HFFc6 (cell line): ENCODE measurements around the gene CTDP1. TPM values are rescaled to one million over a fixed set of nuclear protein-coding genes. Genes with fewer than 3 reads are reported as not detected.

Source experiments
- DNase-seq: peaks from one replicate; pipeline ENCODE4 v3.0.0-alpha.2; 2018
- H3K27ac Mint-ChIP-seq: 2 replicates; pipeline ENCODE4 v1.8.0; 2020; ENCODE audit warnings: mild to moderate bottlenecking, mixed read lengths
- H3K27me3 Mint-ChIP-seq: 2 replicates; pipeline ENCODE4 v1.8.0; 2021; ENCODE audit warnings: mild to moderate bottlenecking, moderate library complexity, mixed read lengths; ENCODE audit not compliant: insufficient read depth
- H3K36me3 Mint-ChIP-seq: 2 replicates; pipeline ENCODE4 v1.8.0; 2021; ENCODE audit warnings: low read depth, mixed read lengths
- H3K4me1 Mint-ChIP-seq: 2 replicates; pipeline ENCODE4 v1.8.0; 2020; ENCODE audit warnings: low read depth, mixed read lengths
- H3K4me3 Mint-ChIP-seq: 2 replicates; pipeline ENCODE4 v1.8.0; 2020; ENCODE audit warnings: mild to moderate bottlenecking, moderate library complexity, mixed read lengths
- H3K9me3 Mint-ChIP-seq: 2 replicates; pipeline ENCODE4 v1.8.0; 2020; ENCODE audit warnings: mild to moderate bottlenecking, mixed read lengths
- CTCF ChIP-seq: fragments of 200-600 bp; sonication (generic); IDR thresholded peaks from 2 replicates; pipeline ENCODE4 v1.5.0; 2021; ENCODE audit warnings: antibody characterized with exemption, mild to moderate bottlenecking
- total RNA-seq, 6 experiments: library from RNA; stranded (reverse); fragmentation: NEBNext Ultra II Directional; extraction: Animal tissue kit (Norgen Biotek cat#: 25700); gene quantifications; 2 replicates in 1 of 6; 3 replicates in 5 of 6; pipeline ENCODE4 v1.2.3, GENCODE V29; 2021

The CTDP1 gene
- total RNA-seq, 6 experiments from 2014 or later = 15.6 to 18.2 (median 16.6) TPM

GRCh38 chr18:79787527-79787864 lies 107.9 kb downstream of the CTDP1 start:
- Mint-ChIP-seq H3K36me3 (no peaks in the 10 kb centered on the region), H3K27ac (no peak overlapping the region), H3K9me3 (peaks cover 9% of the 10 kb centered on the region; the same call in 1 of the 2 replicates), H3K27me3 (peaks cover 24% of the 10 kb centered on the region), H3K4me1 (peaks cover 16% of the 10 kb centered on the region), H3K4me3 (no peak overlapping the region)
- no peak for DNase-seq
- no peak for TF ChIP-seq CTCF

- H3K9me3 Mint-ChIP-seq = peaks cover 9% of the 10 kb centered on the region; the same call in 1 of the 2 replicates
- H3K27ac Mint-ChIP-seq = no peak overlapping the region
- no peak overlapping the region for H3K4me3 Mint-ChIP-seq
- H3K36me3 Mint-ChIP-seq = no peaks in the 10 kb centered on the region
- no peak for TF ChIP-seq CTCF
- H3K4me1 Mint-ChIP-seq = peaks cover 16% of the 10 kb centered on the region
- H3K27me3 Mint-ChIP-seq = peaks cover 24% of the 10 kb centered on the region
- DNase-seq = no peak
Observed at GRCh38 chr18:79787865-79788733, 108.5 kb downstream of the CTDP1 start.

GRCh38 chr18:79788734-79789085 lies 109.1 kb downstream of the CTDP1 start:
- peaks cover 9% of the 10 kb centered on the region; the same call in 1 of the 2 replicates for H3K9me3 Mint-ChIP-seq
- H3K4me1 Mint-ChIP-seq = peaks cover 16% of the 10 kb centered on the region
- no peak for TF ChIP-seq CTCF
- H3K27ac Mint-ChIP-seq = no peak overlapping the region
- H3K27me3 Mint-ChIP-seq = peaks cover 22% of the 10 kb centered on the region
- no peak overlapping the region for H3K4me3 Mint-ChIP-seq
- H3K36me3 Mint-ChIP-seq = no peaks in the 10 kb centered on the region
- DNase-seq = no peak

- peaks cover 9% of the 10 kb centered on the region; the same call in 1 of the 2 replicates for H3K9me3 Mint-ChIP-seq
- no peaks in the 10 kb centered on the region for H3K36me3 Mint-ChIP-seq
- TF ChIP-seq CTCF = no peak
- H3K27me3 Mint-ChIP-seq = peaks cover 17% of the 10 kb centered on the region
- no peak overlapping the region for H3K4me3 Mint-ChIP-seq
- no peak for DNase-seq
- no peak overlapping the region for H3K27ac Mint-ChIP-seq
- peaks cover 16% of the 10 kb centered on the region for H3K4me1 Mint-ChIP-seq
Observed at GRCh38 chr18:79789091-79789891, 109.7 kb downstream of the CTDP1 start.

GRCh38 chr18:79789901-79790890 lies 110.6 kb downstream of the CTDP1 start:
- Mint-ChIP-seq H3K4me1 (peaks cover 16% of the 10 kb centered on the region), H3K36me3 (no peaks in the 10 kb centered on the region; the same call in 1 of the 2 replicates), H3K9me3 (peaks cover 9% of the 10 kb centered on the region; the same call in 1 of the 2 replicates), H3K27me3 (peaks cover 12% of the 10 kb centered on the region), H3K27ac (no peak overlapping the region), H3K4me3 (no peak overlapping the region)
- TF ChIP-seq CTCF = no peak
- DNase-seq = no peak
